HG03460 (cell line): ENCODE data around the gene PTPRG.

Source experiments
- ATAC-seq: cut with Tn5 transposase; IDR thresholded peaks from one replicate; pipeline ENCODE4 v1.9.1; 2021; ENCODE audit not compliant: unreplicated experiment

The PTPRG gene

DNA sequence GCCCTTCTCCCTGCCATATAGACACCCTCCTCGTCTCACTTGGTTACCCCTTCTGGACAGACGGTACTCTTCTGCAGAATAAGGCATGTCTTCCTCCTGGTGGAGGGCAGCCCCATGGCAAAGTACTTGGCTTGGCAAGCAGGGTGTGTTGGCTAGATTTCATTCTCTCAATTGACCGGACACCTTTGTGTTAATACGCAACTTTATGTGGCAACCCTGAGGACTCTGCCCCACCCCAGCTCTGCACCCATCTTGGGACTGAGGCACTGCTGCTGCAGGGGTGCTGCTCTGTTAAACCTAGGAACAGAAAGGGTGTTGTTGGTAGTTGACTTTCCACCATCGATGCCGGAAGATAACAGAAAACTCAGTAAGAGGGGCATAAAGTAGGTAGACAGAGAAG, 55.2 kb downstream of the PTPRG start:
- no peak for ATAC-seq

DNA sequence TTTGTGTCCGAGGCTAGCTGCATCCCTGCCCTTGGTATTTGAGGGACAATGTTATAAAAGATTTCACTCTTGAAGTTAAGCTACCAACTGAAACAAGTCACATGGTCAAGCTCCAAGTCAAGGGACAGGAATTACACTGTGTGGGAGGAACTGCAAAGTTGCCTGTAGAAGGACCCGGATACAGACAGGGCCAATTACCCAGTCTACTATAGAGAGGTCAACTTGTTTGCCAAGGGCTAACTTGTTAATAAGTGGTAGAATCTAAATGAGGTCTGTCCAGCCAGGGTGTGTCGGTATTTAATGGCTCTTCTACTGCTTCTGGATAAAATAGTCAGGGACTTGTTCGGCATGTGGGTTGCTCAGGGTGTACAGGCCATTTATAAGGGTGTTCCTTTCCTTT, 55.7 kb downstream of the PTPRG start:
- no peak for ATAC-seq

GRCh38 chr3:61617651-61618050, 56.3 kb downstream of the PTPRG start:
- ATAC-seq: no peak

- no peak for ATAC-seq
Observed at GRCh38 chr3:61618231-61618630, 56.9 kb downstream of the PTPRG start.

DNA sequence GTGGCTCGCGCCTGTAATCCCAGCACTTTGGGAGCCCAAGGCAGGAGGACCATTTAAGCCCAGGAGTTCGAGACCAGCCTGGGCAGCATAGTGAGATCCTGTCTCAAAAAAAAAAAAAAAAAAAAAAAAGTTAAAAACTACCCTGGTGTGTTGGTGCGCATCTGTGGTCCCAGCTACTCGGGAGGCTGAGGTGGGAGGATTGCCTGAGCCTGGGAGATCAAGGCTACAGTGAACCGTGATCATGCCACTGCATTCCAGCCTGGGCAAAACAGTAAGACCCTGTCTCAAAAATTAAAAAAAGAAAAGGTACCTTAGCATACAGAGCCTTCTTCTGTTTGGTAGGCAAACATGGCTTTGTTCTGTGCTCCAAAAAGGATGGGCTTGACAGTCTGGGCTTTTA, 57.5 kb downstream of the PTPRG start:
- no peak for ATAC-seq

- no peak for ATAC-seq
Observed at GRCh38 chr3:61620073-61620472, 58.7 kb downstream of the PTPRG start.

GRCh38 chr3:61624300-61624699, 62.9 kb downstream of the PTPRG start:
- no peak for ATAC-seq

DNA sequence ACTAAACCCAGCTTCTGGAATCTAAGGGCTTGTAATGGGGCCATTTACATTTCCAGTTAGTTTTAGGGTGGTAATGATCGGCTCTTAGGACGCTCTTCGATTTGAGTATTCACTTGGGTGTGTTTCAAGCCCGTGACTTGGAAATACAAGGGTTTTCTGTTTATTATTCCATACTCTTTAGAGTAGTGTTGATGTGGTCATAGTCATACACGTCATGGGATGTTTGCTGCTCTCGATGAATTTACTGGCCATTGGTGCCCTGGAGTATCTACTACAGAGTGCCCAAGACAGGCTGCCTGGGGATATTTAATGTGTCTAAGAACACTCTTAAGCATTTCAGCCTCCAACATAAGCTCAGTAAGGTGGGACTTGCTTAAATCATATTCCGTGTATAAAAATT, 64.1 kb downstream of the PTPRG start:
- no peak for ATAC-seq

GRCh38 chr3:61626484-61626883, 65.1 kb downstream of the PTPRG start:
- ATAC-seq: no peak

- ATAC-seq: no peak
Observed at GRCh38 chr3:61627768-61628185, 66.4 kb downstream of the PTPRG start.

GRCh38 chr3:61628636-61629035, 67.3 kb downstream of the PTPRG start:
- no peak for ATAC-seq

- no peak for ATAC-seq
Observed at GRCh38 chr3:61629442-61629841, 68.1 kb downstream of the PTPRG start.

DNA sequence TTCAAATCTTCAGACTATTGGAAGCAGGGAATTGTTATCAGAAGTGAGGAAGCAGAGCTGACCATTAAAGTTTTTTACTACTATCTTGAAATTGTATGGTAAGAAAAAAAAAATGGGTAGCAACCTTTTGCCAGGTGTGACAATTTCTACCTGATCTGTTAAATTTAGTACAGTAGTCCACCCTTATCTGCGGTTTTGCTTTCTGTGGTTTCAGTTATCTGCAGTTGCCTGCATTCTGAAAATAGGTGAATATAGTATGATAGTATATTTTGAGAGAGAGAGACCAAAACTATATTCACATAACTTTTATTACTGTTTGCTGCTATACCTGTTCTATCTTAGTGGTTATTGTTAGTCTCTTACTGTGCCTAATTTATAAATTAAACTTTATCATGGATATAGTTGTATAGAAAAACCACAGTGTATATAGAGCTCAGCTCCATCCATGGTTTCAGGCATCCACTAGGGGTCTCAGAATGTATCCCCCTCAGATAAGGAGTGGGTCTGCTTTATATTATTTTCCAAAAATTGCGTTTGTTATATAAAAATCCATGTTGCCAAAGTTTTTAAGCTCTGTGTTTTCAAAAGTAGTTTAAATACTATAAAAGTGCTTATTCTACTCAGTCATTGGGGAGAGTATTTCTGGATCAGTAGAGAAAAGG, 69.9 kb downstream of the PTPRG start:
- no peak for ATAC-seq

- ATAC-seq: no peak
Observed at GRCh38 chr3:61632568-61633175, 71.3 kb downstream of the PTPRG start.

DNA sequence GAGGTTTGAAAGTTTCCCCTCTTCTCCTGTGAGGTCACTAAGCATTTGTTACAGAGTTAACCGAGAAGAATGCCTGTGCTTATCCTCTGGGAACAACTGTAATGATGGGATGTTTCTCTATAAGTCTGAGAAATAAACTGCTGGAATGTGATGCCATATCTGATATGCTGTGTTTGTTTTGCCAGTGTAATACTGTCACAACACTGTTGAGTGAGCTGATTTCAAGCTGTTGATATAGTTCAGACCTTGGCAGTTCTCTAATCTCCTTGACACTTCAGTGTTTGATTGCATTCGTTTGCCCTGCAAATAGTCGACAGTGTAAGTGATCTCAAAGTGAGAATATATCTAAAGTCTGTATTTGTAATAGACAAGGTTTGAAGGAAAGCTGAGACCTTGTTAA, 73.3 kb downstream of the PTPRG start:
- ATAC-seq: no peak

DNA sequence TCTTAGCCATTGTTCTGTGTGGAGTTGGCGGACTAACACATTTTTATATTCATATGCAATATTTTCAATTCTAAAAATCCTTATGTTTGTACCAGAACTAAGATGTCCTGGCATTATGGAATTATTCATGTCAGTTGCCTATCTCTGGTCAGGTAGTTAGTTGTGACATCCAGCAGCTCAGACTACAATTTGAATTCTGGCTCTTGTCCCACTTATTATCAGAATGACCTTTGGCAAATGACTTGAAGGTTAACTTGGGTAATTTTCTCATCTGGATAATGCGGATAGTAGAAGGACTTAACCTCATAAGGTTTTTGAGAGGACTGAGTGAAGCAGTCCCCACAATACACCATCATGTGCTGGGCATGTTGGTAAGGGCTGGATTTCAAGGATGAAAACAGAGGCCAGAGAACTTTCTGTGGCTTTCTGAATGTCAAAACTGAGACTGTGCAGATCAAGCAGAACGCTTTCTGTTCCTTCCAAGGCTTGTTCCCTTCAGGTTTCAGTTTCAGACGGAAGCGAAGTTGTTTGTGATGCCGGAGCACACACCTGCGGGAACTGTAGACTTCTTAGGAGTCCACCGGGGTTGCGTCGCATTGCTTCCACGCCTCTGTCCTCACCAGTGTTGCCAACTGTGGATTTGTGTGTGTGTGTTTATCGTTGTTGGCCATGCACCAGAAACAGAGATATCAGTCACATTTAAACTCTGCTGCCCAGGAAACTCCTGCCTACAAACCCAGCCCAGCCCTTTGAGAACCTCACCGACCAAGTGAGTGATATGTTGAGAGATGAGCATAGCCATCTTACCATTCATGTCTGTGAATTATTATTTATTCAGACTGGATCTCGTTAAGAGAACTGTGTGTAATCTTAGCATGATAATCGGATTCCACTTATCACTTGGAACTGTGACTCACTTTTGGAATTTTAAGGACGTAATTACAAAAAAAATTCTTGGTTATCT, 76.0 kb downstream of the PTPRG start:
- no peak for ATAC-seq

DNA sequence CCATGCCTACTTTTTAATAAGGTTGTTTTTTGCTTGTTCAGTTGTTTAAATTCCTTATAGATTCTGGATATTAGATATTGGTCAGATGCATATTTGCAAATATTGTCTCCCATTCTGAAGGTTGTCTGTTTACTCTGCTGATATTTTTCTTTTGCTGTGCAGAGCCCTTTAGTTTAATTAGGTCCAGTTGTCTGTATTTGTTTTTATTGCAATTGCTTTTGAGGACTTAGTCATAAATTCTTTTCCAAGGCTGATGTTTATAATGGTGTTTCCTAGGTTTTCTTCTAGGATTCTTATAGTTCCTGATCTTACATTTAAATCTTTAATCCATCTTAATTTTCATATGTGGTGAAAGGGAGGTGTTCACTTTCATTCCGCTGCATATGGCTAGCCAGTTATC, 77.4 kb downstream of the PTPRG start:
- ATAC-seq: no peak

- ATAC-seq: no peak
Observed at GRCh38 chr3:61639991-61640390, 78.6 kb downstream of the PTPRG start.

GRCh38 chr3:61645148-61645547, 83.8 kb downstream of the PTPRG start:
- no peak for ATAC-seq

- ATAC-seq: no peak
Observed at GRCh38 chr3:61646360-61646759, 85.0 kb downstream of the PTPRG start.

GRCh38 chr3:61646851-61647525, 85.6 kb downstream of the PTPRG start:
- no peak for ATAC-seq
